BJ (cell line): ENCODE results near the gene ENTHD1. TPM values are rescaled to one million over a fixed set of nuclear protein-coding genes. Genes with fewer than 3 reads are reported as not detected.

ENCODE experiments used
- CTCF ChIA-PET: fragments of 350-600 bp; formaldehyde crosslinking; extraction: SDS; loops from one replicate; lab custom pipeline; 2021; ENCODE audit warnings: antibody characterized with exemption, inconsistent platforms; lab: Yijun Ruan, JAX
- POLR2A ChIA-PET: fragments of 300-600 bp; sonication (Branson Sonifier 250); formaldehyde crosslinking; extraction: SDS; loops from one replicate; lab custom pipeline; 2021; ENCODE audit warnings: antibody characterized with exemption; lab: Charles Lee
- DNase-seq: peaks from one replicate; pipeline ENCODE4 v3.0.0-alpha.2; 2011; ENCODE audit warnings: low read depth
- H3K27me3 ChIP-seq: 2 replicates; pipeline ENCODE4 v1.6.0; 2011; ENCODE audit warnings: low read length; ENCODE audit not compliant: control insufficient read depth, insufficient read depth
- H3K36me3 ChIP-seq: 2 replicates; pipeline ENCODE4 v1.5.1; 2011; ENCODE audit warnings: low read length; ENCODE audit not compliant: control insufficient read depth, insufficient read depth
- H3K4me3 ChIP-seq: 2 replicates; pipeline ENCODE4 v1.5.1; 2011; ENCODE audit warnings: low read depth, mild to moderate bottlenecking, control low read depth, low read length
- polyA plus RNA-seq: library from polyadenylated mRNA; depleted of rRNA; stranded (reverse); fragments of >200 nt; gene quantifications from 2 replicates; pipeline ENCODE4 v1.2.3, GENCODE V29; 2011
- TF ChIP-seq, protein P1 (sequence below): IDR thresholded peaks from 2 replicates; pipeline ENCODE4 v1.5.1; 2011; ENCODE audit warnings: low read depth, mild to moderate bottlenecking, control low read depth, inconsistent platforms, low read length, moderate library complexity; ENCODE audit not compliant: insufficient read depth

ENTHD1 gene
- polyA plus RNA-seq, 1 experiment = not detected

DNA sequence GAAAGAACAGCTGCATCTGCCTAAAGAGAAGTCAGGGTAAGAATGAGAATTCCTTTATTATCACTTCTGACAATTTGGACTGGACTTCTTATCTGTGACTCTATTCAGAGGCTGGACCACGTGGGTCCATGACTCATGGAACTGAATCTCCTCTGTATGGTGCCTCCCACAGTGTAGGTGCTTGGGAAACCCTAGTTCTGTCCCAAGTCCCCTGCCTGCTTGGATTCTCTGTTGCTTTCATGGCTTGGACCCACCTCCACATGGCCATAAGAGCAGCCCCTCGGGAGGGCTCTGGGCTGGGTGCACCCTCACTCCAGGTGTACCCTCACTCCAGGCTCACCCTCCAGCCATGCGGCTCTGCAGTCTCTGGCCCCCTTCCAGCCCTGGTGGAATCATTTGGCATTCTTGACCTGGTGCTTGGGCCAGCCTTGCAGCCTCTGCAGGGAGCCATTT is 169.6 kb downstream of the ENTHD1 start:
- CTCF ChIA-PET = no interaction called here
- POLR2A ChIA-PET = no interaction called here
- no peak overlapping the region for H3K4me3 ChIP-seq
- H3K27me3 ChIP-seq = peaks cover 5% of the 10 kb centered on the region
- DNase-seq = no peak
- H3K36me3 ChIP-seq = no peaks in the 10 kb centered on the region
- TF ChIP-seq, protein P1, sequence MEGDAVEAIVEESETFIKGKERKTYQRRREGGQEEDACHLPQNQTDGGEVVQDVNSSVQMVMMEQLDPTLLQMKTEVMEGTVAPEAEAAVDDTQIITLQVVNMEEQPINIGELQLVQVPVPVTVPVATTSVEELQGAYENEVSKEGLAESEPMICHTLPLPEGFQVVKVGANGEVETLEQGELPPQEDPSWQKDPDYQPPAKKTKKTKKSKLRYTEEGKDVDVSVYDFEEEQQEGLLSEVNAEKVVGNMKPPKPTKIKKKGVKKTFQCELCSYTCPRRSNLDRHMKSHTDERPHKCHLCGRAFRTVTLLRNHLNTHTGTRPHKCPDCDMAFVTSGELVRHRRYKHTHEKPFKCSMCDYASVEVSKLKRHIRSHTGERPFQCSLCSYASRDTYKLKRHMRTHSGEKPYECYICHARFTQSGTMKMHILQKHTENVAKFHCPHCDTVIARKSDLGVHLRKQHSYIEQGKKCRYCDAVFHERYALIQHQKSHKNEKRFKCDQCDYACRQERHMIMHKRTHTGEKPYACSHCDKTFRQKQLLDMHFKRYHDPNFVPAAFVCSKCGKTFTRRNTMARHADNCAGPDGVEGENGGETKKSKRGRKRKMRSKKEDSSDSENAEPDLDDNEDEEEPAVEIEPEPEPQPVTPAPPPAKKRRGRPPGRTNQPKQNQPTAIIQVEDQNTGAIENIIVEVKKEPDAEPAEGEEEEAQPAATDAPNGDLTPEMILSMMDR = no peak

DNA sequence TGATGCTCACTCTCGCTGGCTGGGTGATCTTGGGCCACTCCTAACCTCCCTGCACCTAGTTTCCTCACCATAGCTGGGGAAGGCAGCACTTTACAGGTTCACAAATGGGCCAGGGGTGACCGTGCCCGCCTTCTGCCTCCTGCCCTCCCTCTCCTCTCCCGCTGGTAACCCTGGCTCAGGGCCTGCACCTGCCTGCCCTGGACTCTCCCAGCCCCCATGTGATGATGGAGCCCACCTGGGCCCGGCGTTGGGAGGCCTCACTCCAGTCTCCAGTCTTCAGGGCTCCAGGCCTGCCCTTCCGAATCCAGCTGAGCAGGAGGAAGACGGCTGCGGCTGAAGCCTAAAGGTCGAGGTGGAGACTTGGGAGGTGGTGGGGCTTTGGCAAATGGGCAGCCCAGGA is 170.1 kb downstream of the ENTHD1 start:
- peaks cover 5% of the 10 kb centered on the region for H3K27me3 ChIP-seq
- no peak overlapping the region for H3K4me3 ChIP-seq
- H3K36me3 ChIP-seq = no peaks in the 10 kb centered on the region
- no peak for DNase-seq
- TF ChIP-seq, protein P1 = no peak
- POLR2A ChIA-PET = no interaction called here
- CTCF ChIA-PET = no interaction called here

DNA sequence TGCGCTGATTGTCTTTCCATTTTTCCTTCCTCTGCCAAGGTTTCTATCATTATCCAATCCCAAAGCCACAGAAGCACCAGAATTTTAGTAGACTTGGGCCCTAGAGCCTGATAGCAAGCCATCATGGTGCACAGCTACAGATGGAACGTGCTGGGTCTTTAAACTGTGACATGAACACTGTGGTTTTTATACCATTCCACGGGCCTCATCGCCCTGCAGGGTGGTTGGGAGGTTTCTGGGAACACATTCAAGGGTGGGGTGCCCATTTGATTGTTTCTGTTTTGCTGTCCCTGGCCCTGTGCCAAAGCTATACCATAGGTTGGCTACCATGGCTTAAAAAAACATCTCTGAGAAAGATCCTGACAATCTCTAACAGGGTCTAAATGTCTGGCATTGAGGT is 171.1 kb downstream of the ENTHD1 start:
- POLR2A ChIA-PET = no interaction called here
- no peak for DNase-seq
- H3K36me3 ChIP-seq = no peaks in the 10 kb centered on the region
- CTCF ChIA-PET = no interaction called here
- H3K4me3 ChIP-seq = no peak overlapping the region
- peaks cover 4% of the 10 kb centered on the region for H3K27me3 ChIP-seq
- TF ChIP-seq, protein P1 = no peak

DNA sequence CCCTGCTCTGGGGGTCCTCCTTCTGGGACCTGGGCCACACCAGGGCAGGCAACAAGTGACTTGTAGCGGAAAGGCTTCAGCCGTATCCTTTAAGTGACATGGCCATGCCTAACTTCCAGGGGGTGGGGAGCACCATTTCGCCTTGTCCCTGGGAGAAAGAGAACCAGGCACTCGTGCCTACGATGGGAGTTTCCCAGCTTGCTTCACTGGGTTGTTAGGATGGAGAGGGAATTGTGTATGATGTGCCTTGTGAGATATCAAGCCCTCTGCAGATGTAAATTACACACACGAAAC is 171.6 kb downstream of the ENTHD1 start:
- TF ChIP-seq, protein P1 = no peak
- H3K27me3 ChIP-seq = peaks cover 2% of the 10 kb centered on the region
- no peak for DNase-seq
- no peaks in the 10 kb centered on the region for H3K36me3 ChIP-seq
- CTCF ChIA-PET = no interaction called here
- POLR2A ChIA-PET = no interaction called here
- H3K4me3 ChIP-seq = no peak overlapping the region

DNA sequence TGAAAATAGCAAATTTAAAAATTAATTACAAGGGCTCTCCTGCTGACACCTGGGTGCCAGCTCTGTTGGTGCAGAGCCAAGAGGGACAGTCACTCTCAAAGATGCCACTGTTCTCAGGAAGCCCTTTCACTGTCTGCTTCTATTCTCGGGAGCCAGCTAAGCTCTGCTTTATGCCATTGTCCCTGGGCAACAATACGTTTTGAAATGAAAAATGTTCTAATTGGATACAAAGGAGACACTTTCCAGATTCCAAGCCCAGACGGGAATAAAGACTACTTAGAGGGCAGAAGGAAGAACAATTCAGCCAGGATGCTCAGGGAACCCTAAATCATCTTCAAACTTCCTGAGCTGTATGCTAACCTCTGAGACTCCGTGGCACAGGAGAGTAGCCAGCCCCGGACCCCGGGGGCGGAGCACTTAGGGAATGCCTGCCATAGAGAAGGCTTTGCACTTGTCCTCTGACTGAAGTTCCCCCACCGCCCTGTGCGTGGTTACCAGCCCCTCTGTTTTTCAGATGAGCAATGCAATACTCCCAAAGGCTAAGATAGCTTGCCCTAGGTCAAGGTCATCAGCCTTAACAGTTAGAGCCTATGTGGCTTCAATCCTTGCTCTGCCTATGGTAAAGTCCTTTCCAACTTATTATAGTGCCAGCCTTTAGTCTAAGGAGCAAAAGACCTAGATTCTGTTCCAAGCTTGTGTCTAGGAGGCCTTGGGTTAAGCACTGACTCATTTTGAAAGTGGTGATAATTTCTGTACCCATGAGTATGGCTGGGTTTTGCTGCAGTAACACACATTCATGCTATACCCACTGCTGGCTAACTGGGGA is 172.1 kb downstream of the ENTHD1 start:
- DNase-seq = no peak
- TF ChIP-seq, protein P1 = no peak
- POLR2A ChIA-PET = no interaction called here

More for the DNA sequence above, 172.1 kb downstream of the ENTHD1 start:
- Histone ChIP-seq H3K27me3 (peaks cover 2% of the 10 kb centered on the region), H3K36me3 (no peaks in the 10 kb centered on the region), H3K4me3 (no peak overlapping the region)
- CTCF ChIA-PET = no interaction called here
